H1 (cell line): ENCODE measurements around the gene MAPK1. TPM values are rescaled to one million over a fixed set of nuclear protein-coding genes. Genes with fewer than 3 reads are reported as not detected.

ENCODE experiments used
- CTCF ChIA-PET: fragments of 300-600 bp; sonication (Branson Sonifier 250); formaldehyde crosslinking; loops from one replicate; lab custom pipeline; 2021; ENCODE audit not compliant: partially characterized antibody; lab: Charles Lee
- POLR2A ChIA-PET: fragments of 300-600 bp; sonication (Branson Sonifier 250); formaldehyde crosslinking; loops from one replicate; lab custom pipeline; 2021; ENCODE audit warnings: inconsistent platforms; ENCODE audit not compliant: partially characterized antibody; lab: Charles Lee
- DNase-seq, 2 experiments: peaks; one replicate each; pipeline versions ENCODE4 v3.0.0 to v3.0.0-alpha.2; 2010 to 2022; ENCODE audit warnings: low spot score in 2 of 2, low read depth in 1 of 2, mixed read lengths in 1 of 2
- FAIRE-seq: peaks from 2 replicates; lab custom pipeline; 2011; peaks lifted over from hg19 to GRCh38; lab: Jason Lieb, UNC
- H2AFZ ChIP-seq: 2 replicates; pipeline ENCODE4 v1.8.1; 2012; ENCODE audit warnings: low read length, inconsistent platforms
- H2AK5ac ChIP-seq: 2 replicates; pipeline ENCODE4 v1.6.1; 2013; ENCODE audit warnings: low read depth, low read length
- H2BK120ac ChIP-seq: replicated peaks from 2 replicates; pipeline ENCODE3; 2013; ENCODE audit warnings: low read depth, low read length, inconsistent platforms
- H2BK12ac ChIP-seq: 2 replicates; pipeline ENCODE4 v1.6.1; 2013; ENCODE audit warnings: low read depth, low read length
- H2BK15ac ChIP-seq: 2 replicates; pipeline ENCODE4 v1.6.1; 2013; ENCODE audit warnings: low read length
- H2BK20ac ChIP-seq: 2 replicates; pipeline ENCODE4 v1.6.1; 2013; ENCODE audit warnings: low read length
- H2BK5ac ChIP-seq: 2 replicates; pipeline ENCODE4 v1.6.1; 2013; ENCODE audit warnings: low read depth, low read length
- H3K14ac ChIP-seq: 2 replicates; pipeline ENCODE4 v1.6.1; 2013; ENCODE audit warnings: inconsistent platforms; ENCODE audit not compliant: insufficient read length
- H3K18ac ChIP-seq: 2 replicates; pipeline ENCODE4 v1.6.1; 2013; ENCODE audit warnings: low read length; ENCODE audit errors: extremely low read depth
- H3K23ac ChIP-seq: 2 replicates; pipeline ENCODE4 v1.6.1; 2013; ENCODE audit warnings: inconsistent platforms; ENCODE audit not compliant: insufficient read length
- H3K23me2 ChIP-seq: 2 replicates; pipeline ENCODE4 v1.6.1; 2013; ENCODE audit warnings: low read depth, low read length
- H3K27ac ChIP-seq: 2 replicates; pipeline ENCODE4 v1.6.1; 2011; ENCODE audit warnings: low read depth, low read length, inconsistent platforms
- H3K27me3 ChIP-seq, 4 experiments: replicated peaks in 1 of 4; 1 replicate in 1 of 4; 2 replicates in 3 of 4; pipeline versions ENCODE4 v1.6.1 to v1.8.1; 2011 to 2013; ENCODE audit warnings: low read length in 3 of 4, mild to moderate bottlenecking in 3 of 4, inconsistent platforms in 2 of 4, mixed read lengths in 2 of 4, moderate library complexity in 1 of 4; ENCODE audit not compliant: control insufficient read depth in 3 of 4, insufficient read depth in 3 of 4; ENCODE audit errors: extremely low read depth in 1 of 4
- H3K36me3 ChIP-seq, 4 experiments: 2 replicates each; pipeline versions ENCODE4 v1.6.1 to v1.8.1; 2011 to 2013; ENCODE audit warnings: mild to moderate bottlenecking in 4 of 4, low read length in 3 of 4, moderate library complexity in 2 of 4, control low read depth in 1 of 4, inconsistent platforms in 1 of 4; ENCODE audit not compliant: insufficient read depth in 4 of 4, control insufficient read depth in 2 of 4
- H3K4ac ChIP-seq: replicated peaks from 2 replicates; pipeline ENCODE3; 2013; ENCODE audit warnings: low read length, low read depth, mixed read lengths, inconsistent platforms; ENCODE audit not compliant: insufficient read length
- H3K4me1 ChIP-seq, 4 experiments: replicated peaks in 1 of 4; 1 replicate in 1 of 4; 2 replicates in 3 of 4; pipeline versions ENCODE4 v1.6.1 to v1.8.1; 2011 to 2013; ENCODE audit warnings: low read length in 3 of 4, inconsistent platforms in 2 of 4, mixed read lengths in 1 of 4; ENCODE audit not compliant: insufficient read depth in 4 of 4, control insufficient read depth in 3 of 4
- H3K4me2 ChIP-seq, 2 experiments: 2 replicates each; pipeline versions ENCODE4 v1.6.1 to v1.8.1; 2011 to 2013; ENCODE audit warnings: low read depth in 2 of 2, low read length in 2 of 2, control low read depth in 1 of 2, inconsistent platforms in 1 of 2, mild to moderate bottlenecking in 1 of 2; ENCODE audit not compliant: insufficient read depth in 1 of 2
- H3K4me3 ChIP-seq, 4 experiments: fragments of 200-600, 300-600 bp in 1 of 4; sonication (generic), shearing (Covaris generic), sonication (Bioruptor Twin) in 1 of 4; 2 replicates each; pipeline versions ENCODE4 v1.5.1 to v1.8.1; 2011 to 2016; ENCODE audit warnings: low read length in 4 of 4, low read depth in 3 of 4, control low read depth in 2 of 4, inconsistent platforms in 2 of 4, mild to moderate bottlenecking in 2 of 4, mixed read lengths in 1 of 4, moderate library complexity in 1 of 4; ENCODE audit not compliant: insufficient read depth in 2 of 4; ENCODE audit errors: extremely low read depth in 1 of 4
- H3K56ac ChIP-seq: replicated peaks from 2 replicates; pipeline ENCODE3; 2013; ENCODE audit warnings: low read depth, mild to moderate bottlenecking, mixed read lengths, low read length, inconsistent platforms; ENCODE audit not compliant: insufficient read length
- H3K79me1 ChIP-seq: 2 replicates; pipeline ENCODE4 v1.6.1; 2013; ENCODE audit warnings: low read depth, low read length, control low read depth
- H3K79me2 ChIP-seq, 2 experiments: 2 replicates each; pipeline versions ENCODE4 v1.6.1 to v1.8.1; 2012 to 2013; ENCODE audit warnings: low read length in 2 of 2, mild to moderate bottlenecking in 2 of 2, inconsistent platforms in 1 of 2; ENCODE audit not compliant: insufficient read depth in 2 of 2, control insufficient read depth in 1 of 2
- H3K9ac ChIP-seq, 4 experiments: replicated peaks in 1 of 4; 1 replicate in 1 of 4; 2 replicates in 3 of 4; pipeline versions ENCODE4 v1.6.1 to v1.8.1; 2011 to 2013; ENCODE audit warnings: low read depth in 3 of 4, low read length in 3 of 4, control low read depth in 2 of 4, mild to moderate bottlenecking in 2 of 4, moderate library complexity in 2 of 4, inconsistent platforms in 1 of 4; ENCODE audit errors: extremely low read depth in 1 of 4
- H3K9me3 ChIP-seq, 2 experiments: 2 replicates each; pipeline versions ENCODE4 v1.6.1 to v1.8.1; 2012 to 2013; ENCODE audit warnings: mild to moderate bottlenecking in 2 of 2, moderate library complexity in 2 of 2, control low read depth in 1 of 2, inconsistent platforms in 1 of 2, low read depth in 1 of 2, low read length in 1 of 2, mixed read lengths in 1 of 2; ENCODE audit not compliant: insufficient read depth in 2 of 2
- H4K20me1 ChIP-seq, 2 experiments: replicated peaks in 1 of 2; 2 replicates each; pipeline versions ENCODE3 to v1.8.1; 2011 to 2013; ENCODE audit warnings: inconsistent platforms in 2 of 2, low read length in 2 of 2, mild to moderate bottlenecking in 1 of 2; ENCODE audit not compliant: insufficient read depth in 2 of 2, control insufficient read depth in 1 of 2
- H4K5ac ChIP-seq: 2 replicates; pipeline ENCODE4 v1.6.1; 2013; ENCODE audit warnings: low read length, low read depth, mixed read lengths, inconsistent platforms; ENCODE audit not compliant: insufficient read length
- H4K8ac ChIP-seq: 2 replicates; pipeline ENCODE4 v1.8.0; 2013; ENCODE audit warnings: mild to moderate bottlenecking, moderate library complexity, low read length, inconsistent platforms; ENCODE audit not compliant: insufficient read depth; ENCODE audit errors: extremely low read depth
- H4K91ac ChIP-seq: replicated peaks from 2 replicates; pipeline ENCODE3; 2013; ENCODE audit warnings: low read length, mixed read lengths, inconsistent platforms; ENCODE audit not compliant: insufficient read length
- CEBPB ChIP-seq: IDR thresholded peaks from 2 replicates; pipeline ENCODE4 v1.6.1; 2012; ENCODE audit warnings: low read depth, low read length
- SP2 ChIP-seq: IDR thresholded peaks from 2 replicates; pipeline ENCODE4 v1.6.1; 2012; ENCODE audit warnings: mild to moderate bottlenecking, low read length, inconsistent platforms
- TAF7 ChIP-seq: optimal IDR thresholded peaks from 2 replicates; pipeline ENCODE3; 2011; ENCODE audit warnings: low read depth, mild to moderate bottlenecking, inconsistent platforms, low read length, moderate library complexity, borderline replicate concordance
- TEAD4 ChIP-seq: IDR thresholded peaks from 2 replicates; pipeline ENCODE4 v1.6.1; 2012; ENCODE audit warnings: low read depth, low read length, inconsistent platforms, mixed read lengths
- WGBS, 2 experiments: shearing (Covaris generic) in 1 of 2; methylation state at CpG; one replicate each; pipeline versions ENCODE4 v1.1.6 to v1.1.7; 2013 to 2015; ENCODE audit warnings: low lambda C conversion rate in 2 of 2, mixed read lengths in 2 of 2, inconsistent platforms in 1 of 2, low coverage in 1 of 2, missing lambda C conversion rate in 1 of 2; ENCODE audit not compliant: insufficient replicate concordance in 2 of 2, insufficient coverage in 1 of 2, insufficient read length in 1 of 2; ENCODE audit errors: extremely low coverage in 1 of 2, missing lambda C conversion rate in 1 of 2; 5-methylcytosine and 5-hydroxymethylcytosine counted together
- polyA plus RNA-seq, 7 experiments: library from polyadenylated mRNA; depleted of rRNA in 3 of 7; stranded (reverse) in 5 of 7; unstranded in 2 of 7; fragments of >200 nt in 5 of 7; fragments of 200-250 nt in 2 of 7; gene quantifications; 1 replicate in 5 of 7; 2 replicates in 1 of 7; 4 replicates in 1 of 7; pipeline versions ENCODE4 v1.2.1 to v1.2.3, GENCODE V29; 2011 to 2013; ENCODE audit warnings: missing spikeins in 2 of 7, mixed read lengths in 2 of 7
- total RNA-seq: library from RNA; stranded (reverse); fragmentation: NEBNext Ultra II Directional; extraction: Animal tissue kit (Norgen Biotek cat#: 25700); gene quantifications from 2 replicates; pipeline ENCODE4 v1.2.1, GENCODE V29; 2021

MAPK1 gene
- total and polyA plus RNA-seq, 2 of the 8 experiments (the other 6 are each of a cell fraction or from before 2014, with no cell fraction given), result 28.1 to 101 TPM

- no peak overlapping the region for H4K91ac ChIP-seq
- H2BK120ac ChIP-seq, result no peak overlapping the region
- no peak overlapping the region for H3K27ac ChIP-seq
- no peak overlapping the region for H3K56ac ChIP-seq
- no peak overlapping the region for H4K8ac ChIP-seq
- H3K9ac ChIP-seq, result no peak overlapping the region
- no peak overlapping the region for H3K18ac ChIP-seq
- H2AK5ac ChIP-seq, result no peak overlapping the region
- peaks cover 0 to 2% of the 10 kb centered on the region in 2 experiments for H4K20me1 ChIP-seq
- H2BK5ac ChIP-seq, result no peak overlapping the region
- no peak overlapping the region for H4K5ac ChIP-seq
- H3K4me3 ChIP-seq, result no peak overlapping the region
- no peak overlapping the region for H2BK20ac ChIP-seq
- peaks cover 0 to 9% (median 5%) of the 10 kb centered on the region in 4 experiments; a peak in 4 of 8 replicates for H3K36me3 ChIP-seq
- no peaks in the 10 kb centered on the region for H3K79me2 ChIP-seq
- no peak overlapping the region for H2BK15ac ChIP-seq
- no peak overlapping the region for H3K4ac ChIP-seq
- WGBS, 2 experiments, result 96% methylated on average over 2 of the region's 2 CpGs; no CpG with 5 or more reads in 1 of the 2 experiments
- FAIRE-seq (no peak), DNase-seq (no peak)
- no peak overlapping the region for H2BK12ac ChIP-seq
- ChIA-PET CTCF (interaction anchor here (1.4 kb wide), 1 partner anchor 66 kb away, joined by 5 read pairs; no protein-coding TSS in a partner anchor), POLR2A (no interaction called here)
- H3K23ac ChIP-seq, result no peak overlapping the region
- no peak overlapping the region for H3K4me2 ChIP-seq
- no peak overlapping the region for H2AFZ ChIP-seq
- H3K4me1 ChIP-seq, result no peaks in the 10 kb centered on the region
- H3K14ac ChIP-seq, result no peak overlapping the region
- no peaks in the 10 kb centered on the region for H3K9me3 ChIP-seq
- peaks cover 5% of the 10 kb centered on the region; the same call in 1 of the 2 replicates for H3K79me1 ChIP-seq
- H3K23me2 ChIP-seq, result no peaks in the 10 kb centered on the region
- H3K27me3 ChIP-seq, result no peaks in the 10 kb centered on the region
- no peak for TF ChIP-seq SP2
- no peak for TF ChIP-seq CEBPB
- TF ChIP-seq TAF7, result no peak
- no peak for TF ChIP-seq TEAD4
Observed at GRCh38 chr22:21779444-21779843, 88.0 kb downstream of the MAPK1 start.
